K562 (cell line): ENCODE measurements around the gene SACM1L. TPM values are rescaled to one million over a fixed set of nuclear protein-coding genes. Genes with fewer than 3 reads are reported as not detected.

ENCODE experiments used
- ATAC-seq: fragments of 200-7000 bp; cut with Tn5 transposase; 3 replicates; pipeline ENCODE4 v1.9.1; 2020; ENCODE audit warnings: moderate library complexity
- BruUV-seq: library from RNA; stranded (reverse); fragments of 400-500 nt; replicated peaks from 2 replicates; lab custom pipeline; 2021; lab: Mats Ljungman, UMichigan
- CTCF ChIA-PET: fragments of 300-600 bp; formaldehyde crosslinking; extraction: SDS; loops from one replicate; lab custom pipeline; 2021; ENCODE audit warnings: low intra/inter-chr PET ratio; lab: Yijun Ruan, JAX
- POLR2A ChIA-PET: fragments of 300-600, 350-650 bp; sonication (Branson Sonifier 250); formaldehyde crosslinking; extraction: SDS; loops from one replicate; lab custom pipeline; 2021; ENCODE audit warnings: antibody characterized with exemption, inconsistent platforms; lab: Yijun Ruan, JAX
- DNase-seq, 4 experiments: peaks; one replicate each; pipeline versions ENCODE4 v3.0.0 to v3.0.0-alpha.2; 2011 to 2018; ENCODE audit warnings: low spot score in 3 of 4, mixed read lengths in 3 of 4; ENCODE audit errors: extremely low read depth in 1 of 4
- FAIRE-seq: peaks from 2 replicates; lab custom pipeline; 2011; peaks lifted over from hg19 to GRCh38; lab: Jason Lieb, UNC
- H2AFZ ChIP-seq: 2 replicates; pipeline ENCODE4 v1.6.0; 2011; ENCODE audit warnings: low read depth, low read length, control low read depth, inconsistent platforms
- H3K27ac ChIP-seq: fragments of 200-600 bp; 3 replicates; pipeline ENCODE4 v1.8.0; 2011; ENCODE audit warnings: low read depth, mild to moderate bottlenecking, control low read depth, inconsistent platforms, low read length, moderate library complexity, mixed read lengths; ENCODE audit errors: extremely low read depth
- H3K27me3 ChIP-seq, 2 experiments: fragments of 300-600 bp in 1 of 2; 2 replicates in 1 of 2; 3 replicates in 1 of 2; pipeline versions ENCODE4 v1.6.0 to v1.8.0; 2011; ENCODE audit warnings: inconsistent platforms in 2 of 2, low read length in 2 of 2, mild to moderate bottlenecking in 1 of 2, mixed read lengths in 1 of 2, moderate library complexity in 1 of 2; ENCODE audit not compliant: control insufficient read depth in 2 of 2, insufficient read depth in 2 of 2
- H3K36me3 ChIP-seq: fragments of 300-600 bp; 3 replicates; pipeline ENCODE4 v1.8.0; 2011; ENCODE audit warnings: mild to moderate bottlenecking, low read length, inconsistent platforms; ENCODE audit not compliant: control insufficient read depth, insufficient read depth
- H3K4me1 ChIP-seq, 2 experiments: fragments of 200-600 bp in 1 of 2; replicated peaks in 1 of 2; 2 replicates in 1 of 2; 3 replicates in 1 of 2; pipeline versions ENCODE4 v1.5.1 to v1.8.0; 2011; ENCODE audit warnings: inconsistent platforms in 2 of 2, low read length in 2 of 2, mild to moderate bottlenecking in 1 of 2, mixed read lengths in 1 of 2, moderate library complexity in 1 of 2; ENCODE audit not compliant: control insufficient read depth in 2 of 2, insufficient read depth in 2 of 2
- H3K4me2 ChIP-seq: 2 replicates; pipeline ENCODE4 v1.6.1; 2011; ENCODE audit warnings: low read length, control low read depth, inconsistent platforms, mixed read lengths; ENCODE audit not compliant: insufficient read depth
- H3K4me3 ChIP-seq: fragments of 200-600 bp; sonication (generic), shearing (Covaris generic); 2 replicates; pipeline ENCODE4 v1.5.1; 2016; ENCODE audit warnings: control low read depth, inconsistent platforms
- H3K79me2 ChIP-seq: fragments of 200-600 bp; 3 replicates; pipeline ENCODE4 v1.8.0; 2011; ENCODE audit warnings: low read length, inconsistent platforms; ENCODE audit not compliant: control insufficient read depth, insufficient read depth
- H3K9ac ChIP-seq, 2 experiments: 2 replicates each; pipeline versions ENCODE4 v1.6.0 to v1.6.1; 2011; ENCODE audit warnings: low read depth in 2 of 2, low read length in 2 of 2, control low read depth in 1 of 2, inconsistent platforms in 1 of 2, mild to moderate bottlenecking in 1 of 2, mixed read lengths in 1 of 2; ENCODE audit not compliant: insufficient read depth in 1 of 2
- H3K9me1 ChIP-seq: one replicate; pipeline ENCODE4 v1.6.0; 2011; ENCODE audit warnings: inconsistent platforms, mild to moderate bottlenecking, low read length, moderate library complexity; ENCODE audit not compliant: control insufficient read depth, insufficient read depth
- H3K9me3 ChIP-seq: replicated peaks from 2 replicates; pipeline ENCODE4 v1.5.1; 2011; ENCODE audit warnings: low read depth, low read length, inconsistent platforms; ENCODE audit not compliant: control insufficient read depth, insufficient read depth
- H4K20me1 ChIP-seq: replicated peaks from 2 replicates; pipeline ENCODE4 v1.6.1; 2011; ENCODE audit warnings: low read length, inconsistent platforms, mixed read lengths; ENCODE audit not compliant: control insufficient read depth, insufficient read depth
- BDP1 ChIP-seq: IDR thresholded peaks from 3 replicates; pipeline ENCODE4 v1.6.1; 2011; ENCODE audit not compliant: insufficient read length, insufficient read depth
- CAMTA2 ChIP-seq: fragments of 250-450 bp; sonication (Bioruptor Pico); conservative IDR thresholded peaks from 2 replicates; pipeline ENCODE4 v1.5.1; 2022
- CHD4 ChIP-seq: fragments of 200-600 bp; sonication (generic); IDR thresholded peaks from 3 replicates; pipeline ENCODE4 v1.6.1; 2012; ENCODE audit warnings: low read depth, mild to moderate bottlenecking, mixed read lengths, low read length, inconsistent platforms; ENCODE audit not compliant: insufficient read depth, insufficient replicate concordance, poor library complexity, severe bottlenecking
- CREBBP ChIP-seq: IDR thresholded peaks from one replicate; pipeline ENCODE4 v1.6.1; 2012; ENCODE audit warnings: low read depth, mild to moderate bottlenecking, control low read depth, inconsistent platforms, low read length
- FOXK2 ChIP-seq, 2 experiments: fragments of 450-650 bp; IDR thresholded peaks in 1 of 2; conservative IDR thresholded peaks in 1 of 2; 2 replicates each; pipeline ENCODE4 v1.6.1; 2016; ENCODE audit warnings: low read depth in 2 of 2, mild to moderate bottlenecking in 1 of 2
- KLF16 ChIP-seq: IDR thresholded peaks from 2 replicates; pipeline ENCODE4 v1.6.1; 2016; ENCODE audit warnings: antibody characterized with exemption
- NFE2L1 ChIP-seq: fragments of 450-650 bp; IDR thresholded peaks from 2 replicates; pipeline ENCODE4 v1.6.1; 2016; ENCODE audit warnings: missing genetic modification characterization, low read depth, mild to moderate bottlenecking, missing compliant biosample characterization, moderate library complexity, borderline replicate concordance
- POLR2B ChIP-seq: fragments of 450-650 bp; IDR thresholded peaks from 2 replicates; pipeline ENCODE4 v1.6.1; 2018; ENCODE audit warnings: low read depth; ENCODE audit not compliant: partially characterized antibody
- RB1 ChIP-seq: fragments of 450-650 bp; IDR thresholded peaks from 2 replicates; pipeline ENCODE4 v1.6.1; 2017; ENCODE audit warnings: low read depth, mild to moderate bottlenecking
- SNIP1 ChIP-seq: fragments of 450-650 bp; IDR thresholded peaks from 2 replicates; pipeline ENCODE4 v1.7.1; 2017; ENCODE audit warnings: low read depth, mild to moderate bottlenecking
- WGBS: fragments of 100-300 bp; shearing (Covaris generic); methylation state at CpG from one replicate; pipeline ENCODE4 v1.1.6; 2016; ENCODE audit warnings: low coverage, mixed read lengths; ENCODE audit not compliant: insufficient coverage; ENCODE audit errors: missing lambda C conversion rate; 5-methylcytosine and 5-hydroxymethylcytosine counted together
- in situ Hi-C: fragments of 300-500 bp; cut with MboI; formaldehyde crosslinking; loops from 4 replicates; pipeline ENCODE4 v1.15.0; 2018; ENCODE audit warnings: inconsistent platforms, mixed read lengths
- intact Hi-C: fragments of 100-400 bp; cut with micrococcal nuclease; formaldehyde crosslinking; loops from 2 replicates; pipeline ENCODE4 v1.14.2; 2022
- polyA plus RNA-seq, 8 experiments: library from polyadenylated mRNA; depleted of rRNA in 4 of 8; stranded (reverse) in 5 of 8; unstranded in 3 of 8; fragments of >200 nt; fragmentation: Nextera tagmentation in 2 of 8; fragmentation: Illumina TruSeq in 1 of 8; extraction: Ambion mirVana in 2 of 8; extraction: Trizol in 1 of 8; gene quantifications; 2 replicates each; pipeline versions ENCODE4 v1.2.1 to v1.2.3, GENCODE V29; 2011 to 2014; ENCODE audit warnings: inconsistent platforms in 1 of 8, missing spikeins in 1 of 8
- total RNA-seq, 7 experiments: library from RNA; depleted of rRNA in 6 of 7; stranded (reverse); fragments of >200 nt in 6 of 7; fragmentation: Illumina TruSeq in 2 of 7; extraction: Trizol in 2 of 7; gene quantifications; 2 replicates each; pipeline versions ENCODE4 v1.2.1 to v1.2.3, GENCODE V29; 2011 to 2021; ENCODE audit warnings: low replicate concordance in 1 of 7
- TF ChIP-seq, protein P1 (sequence below): fragments of 250-450 bp; sonication (Bioruptor Pico); IDR thresholded peaks from 2 replicates; pipeline ENCODE4 v1.5.0; 2021; ENCODE audit warnings: mild to moderate bottlenecking, borderline replicate concordance
- TF ChIP-seq, protein P2 (sequence below), 2 experiments: fragments of 450-650 bp; formaldehyde crosslinking in 1 of 2; IDR thresholded peaks; 2 replicates each; pipeline versions ENCODE4 v1.4.0 to v1.6.1; 2014 to 2020; ENCODE audit warnings: mild to moderate bottlenecking in 2 of 2, borderline replicate concordance in 1 of 2, low read depth in 1 of 2

The SACM1L gene
- total and polyA plus RNA-seq, 9 of the 15 experiments (the other 6 are each of a cell fraction or from before 2014, with no cell fraction given), result 25.7 to 67.2 (median 40.3) TPM

DNA sequence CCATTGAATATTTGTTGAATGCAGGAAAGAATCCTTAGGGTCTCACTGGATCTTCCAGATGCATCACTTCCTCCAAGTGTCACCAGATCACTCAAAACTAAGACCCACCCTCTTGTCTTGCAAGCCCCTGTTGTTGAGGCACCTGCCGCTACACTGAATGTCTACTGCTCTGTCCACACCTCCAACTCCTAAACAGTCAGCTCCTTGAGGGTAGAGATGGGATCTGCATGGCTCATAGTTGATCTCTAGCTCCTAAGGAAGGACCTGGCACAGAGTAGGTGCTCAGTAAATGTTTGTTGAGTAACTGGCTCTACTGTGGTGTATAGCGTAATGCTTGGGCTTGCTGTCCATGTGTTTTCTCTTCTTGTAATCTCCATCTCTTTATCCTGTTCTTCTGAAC lies 98.4 kb downstream of the SACM1L start:
- no peak overlapping the region for H3K9ac ChIP-seq
- no peaks in the 10 kb centered on the region; the same call in 1 of the 2 replicates for H4K20me1 ChIP-seq
- no peak overlapping the region for H3K4me3 ChIP-seq
- H2AFZ ChIP-seq, result no peak overlapping the region
- H3K27me3 ChIP-seq, result peaks cover 9 to 31% of the 10 kb centered on the region in 2 experiments
- no peak for DNase-seq
- 3% methylated on average over 2 of the region's 2 CpGs for WGBS
- intact Hi-C loops (no loop called here), in situ Hi-C loops (no loop called here)
- H3K9me3 ChIP-seq, result 0 out of 2 replicates have a peak, but pooled peaks cover 2% of the 10 kb centered on the region
- no peak overlapping the region for H3K4me2 ChIP-seq
- CTCF ChIA-PET, result no interaction called here
- H3K9me1 ChIP-seq, result no peaks in the 10 kb centered on the region
- POLR2A ChIA-PET, result no interaction called here
- BruUV-seq, result no TSS peak
- no peaks in the 10 kb centered on the region for H3K36me3 ChIP-seq
- ATAC-seq, result no peak
- no peak overlapping the region for H3K27ac ChIP-seq
- H3K4me1 ChIP-seq, result no peaks in the 10 kb centered on the region
- no peak for FAIRE-seq
- no peaks in the 10 kb centered on the region for H3K79me2 ChIP-seq
- TF ChIP-seq RB1, result no peak
- no peak for TF ChIP-seq BDP1
- no peak for TF ChIP-seq FOXK2 (conservative IDR thresholded peaks at IDR 0.05 in 1 of 2, IDR thresholded peaks at IDR 0.05 in 1 of 2; ENCODE audit: low read depth in 2 of 2)
- TF ChIP-seq KLF16, result no peak
- TF ChIP-seq POLR2B, result no peak
- TF ChIP-seq, protein P1, sequence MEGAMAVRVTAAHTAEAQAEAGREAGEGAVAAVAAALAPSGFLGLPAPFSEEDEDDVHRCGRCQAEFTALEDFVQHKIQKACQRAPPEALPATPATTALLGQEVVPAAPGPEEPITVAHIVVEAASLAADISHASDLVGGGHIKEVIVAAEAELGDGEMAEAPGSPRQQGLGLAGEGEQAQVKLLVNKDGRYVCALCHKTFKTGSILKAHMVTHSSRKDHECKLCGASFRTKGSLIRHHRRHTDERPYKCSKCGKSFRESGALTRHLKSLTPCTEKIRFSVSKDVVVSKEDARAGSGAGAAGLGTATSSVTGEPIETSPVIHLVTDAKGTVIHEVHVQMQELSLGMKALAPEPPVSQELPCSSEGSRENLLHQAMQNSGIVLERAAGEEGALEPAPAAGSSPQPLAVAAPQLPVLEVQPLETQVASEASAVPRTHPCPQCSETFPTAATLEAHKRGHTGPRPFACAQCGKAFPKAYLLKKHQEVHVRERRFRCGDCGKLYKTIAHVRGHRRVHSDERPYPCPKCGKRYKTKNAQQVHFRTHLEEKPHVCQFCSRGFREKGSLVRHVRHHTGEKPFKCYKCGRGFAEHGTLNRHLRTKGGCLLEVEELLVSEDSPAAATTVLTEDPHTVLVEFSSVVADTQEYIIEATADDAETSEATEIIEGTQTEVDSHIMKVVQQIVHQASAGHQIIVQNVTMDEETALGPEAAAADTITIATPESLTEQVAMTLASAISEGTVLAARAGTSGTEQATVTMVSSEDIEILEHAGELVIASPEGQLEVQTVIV (CRISPR knock-in tag), result no peak
- TF ChIP-seq CREBBP, result no peak
- TF ChIP-seq CAMTA2 (CRISPR knock-in tag), result no peak
- TF ChIP-seq SNIP1, result no peak
- TF ChIP-seq, protein P2, sequence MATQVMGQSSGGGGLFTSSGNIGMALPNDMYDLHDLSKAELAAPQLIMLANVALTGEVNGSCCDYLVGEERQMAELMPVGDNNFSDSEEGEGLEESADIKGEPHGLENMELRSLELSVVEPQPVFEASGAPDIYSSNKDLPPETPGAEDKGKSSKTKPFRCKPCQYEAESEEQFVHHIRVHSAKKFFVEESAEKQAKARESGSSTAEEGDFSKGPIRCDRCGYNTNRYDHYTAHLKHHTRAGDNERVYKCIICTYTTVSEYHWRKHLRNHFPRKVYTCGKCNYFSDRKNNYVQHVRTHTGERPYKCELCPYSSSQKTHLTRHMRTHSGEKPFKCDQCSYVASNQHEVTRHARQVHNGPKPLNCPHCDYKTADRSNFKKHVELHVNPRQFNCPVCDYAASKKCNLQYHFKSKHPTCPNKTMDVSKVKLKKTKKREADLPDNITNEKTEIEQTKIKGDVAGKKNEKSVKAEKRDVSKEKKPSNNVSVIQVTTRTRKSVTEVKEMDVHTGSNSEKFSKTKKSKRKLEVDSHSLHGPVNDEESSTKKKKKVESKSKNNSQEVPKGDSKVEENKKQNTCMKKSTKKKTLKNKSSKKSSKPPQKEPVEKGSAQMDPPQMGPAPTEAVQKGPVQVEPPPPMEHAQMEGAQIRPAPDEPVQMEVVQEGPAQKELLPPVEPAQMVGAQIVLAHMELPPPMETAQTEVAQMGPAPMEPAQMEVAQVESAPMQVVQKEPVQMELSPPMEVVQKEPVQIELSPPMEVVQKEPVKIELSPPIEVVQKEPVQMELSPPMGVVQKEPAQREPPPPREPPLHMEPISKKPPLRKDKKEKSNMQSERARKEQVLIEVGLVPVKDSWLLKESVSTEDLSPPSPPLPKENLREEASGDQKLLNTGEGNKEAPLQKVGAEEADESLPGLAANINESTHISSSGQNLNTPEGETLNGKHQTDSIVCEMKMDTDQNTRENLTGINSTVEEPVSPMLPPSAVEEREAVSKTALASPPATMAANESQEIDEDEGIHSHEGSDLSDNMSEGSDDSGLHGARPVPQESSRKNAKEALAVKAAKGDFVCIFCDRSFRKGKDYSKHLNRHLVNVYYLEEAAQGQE (IDR thresholded peaks at IDR 0.05; ENCODE audit: borderline replicate concordance), result no peak
- TF ChIP-seq, protein P2 (CRISPR knock-in tag; IDR thresholded peaks at IDR 0.05; ENCODE audit: low read depth), result no peak
- no peak for TF ChIP-seq NFE2L1 (tag)
- TF ChIP-seq CHD4, result no peak
